Ramos (cell line): ENCODE results near the gene ANTKMT.
"Not testable (repeated sequence)": the region's sequence is repeated elsewhere in the genome, so short reads cannot be mapped to it uniquely, and the experiment has no call there.

ENCODE experiments used
- in situ Hi-C: fragments of 300-500 bp; cut with MboI; formaldehyde crosslinking; loops from one replicate; pipeline ENCODE4 v1.14.3; 2022; ENCODE audit warnings: low sequenced_read_pairs; ENCODE audit not compliant: unreplicated experiment

The ANTKMT gene

GRCh38 chr16:680967-681745, 39.8 kb upstream of the ANTKMT start:
- in situ Hi-C loops, result no loop called here

- in situ Hi-C loops, result no loop called here
Measured at GRCh38 chr16:681746-682427, 39.1 kb upstream of the ANTKMT start.

GRCh38 chr16:682493-683395, 38.2 kb upstream of the ANTKMT start:
- in situ Hi-C loops, result no loop called here

- in situ Hi-C loops, result no loop called here
Measured at GRCh38 chr16:683396-684070, 37.4 kb upstream of the ANTKMT start.

- in situ Hi-C loops, result no loop called here
Measured at GRCh38 chr16:684071-684794, 36.7 kb upstream of the ANTKMT start, which contains the start of gene JMJD8. Gene JMJD8 (minus strand): TSS chr16:684334. CDS start chr16:684319, 15 bp downstream.

- in situ Hi-C loops, result no loop called here
Measured at GRCh38 chr16:684961-685696, 35.8 kb upstream of the ANTKMT start.

GRCh38 chr16:685967-686366, 35.0 kb upstream of the ANTKMT start:
- in situ Hi-C loops, result no loop called here

- in situ Hi-C loops, result no loop called here
Measured at GRCh38 chr16:686459-687260, 34.3 kb upstream of the ANTKMT start.

- in situ Hi-C loops, result no loop called here
Measured at GRCh38 chr16:687499-687898, 33.4 kb upstream of the ANTKMT start.

GRCh38 chr16:689175-689897, 31.6 kb upstream of the ANTKMT start:
- in situ Hi-C loops, result no loop called here

GRCh38 chr16:691242-691641, 29.7 kb upstream of the ANTKMT start:
- in situ Hi-C loops, result not testable (repeated sequence)

GRCh38 chr16:692356-693108, 28.4 kb upstream of the ANTKMT start:
- in situ Hi-C loops, result no loop called here

GRCh38 chr16:693364-693763, 27.6 kb upstream of the ANTKMT start:
- in situ Hi-C loops, result no loop called here

- in situ Hi-C loops, result no loop called here
Measured at GRCh38 chr16:693766-694165, 27.2 kb upstream of the ANTKMT start.

- in situ Hi-C loops, result no loop called here
Measured at GRCh38 chr16:694187-694862, 26.6 kb upstream of the ANTKMT start.

- in situ Hi-C loops, result no loop called here
Measured at GRCh38 chr16:694863-695354, 26.0 kb upstream of the ANTKMT start.
